HEK293 (cell line): ENCODE data around the gene CTAG1A.
A peak's percentile ranks its signal among the peaks of the same experiment; 100 is the strongest.

Experiments used
- EGR2 ChIP-seq: fragments of 450-650 bp; formaldehyde crosslinking; IDR thresholded peaks from 2 replicates; pipeline ENCODE4 v1.5.1; 2016; ENCODE audit warnings: low read depth, missing biosample characterization, missing genetic modification characterization
- HOXC10 ChIP-seq: sonication (generic); formaldehyde crosslinking; IDR thresholded peaks from 2 replicates; pipeline ENCODE4 v1.8.1; 2023; ENCODE audit warnings: mild to moderate bottlenecking, missing genetic modification reagents
- KLF16 ChIP-seq: fragments of 450-650 bp; formaldehyde crosslinking; IDR thresholded peaks from 2 replicates; pipeline ENCODE4 v1.5.1; 2017; ENCODE audit warnings: missing biosample characterization, missing genetic modification characterization
- KLF8 ChIP-seq: fragments of 450-650 bp; formaldehyde crosslinking; IDR thresholded peaks from 2 replicates; pipeline ENCODE4 v1.5.1; 2016; ENCODE audit warnings: missing biosample characterization, missing genetic modification characterization
- PRDM4 ChIP-seq: fragments of 450-650 bp; formaldehyde crosslinking; IDR thresholded peaks from 2 replicates; pipeline ENCODE4 v1.5.1; 2017; ENCODE audit warnings: missing biosample characterization, missing genetic modification characterization
- SP3 ChIP-seq: fragments of 450-650 bp; formaldehyde crosslinking; IDR thresholded peaks from 2 replicates; pipeline ENCODE4 v1.5.1; 2016; ENCODE audit warnings: missing biosample characterization, missing genetic modification characterization
- WT1 ChIP-seq: fragments of 450-650 bp; formaldehyde crosslinking; IDR thresholded peaks from 2 replicates; pipeline ENCODE4 v1.5.1; 2016; ENCODE audit warnings: missing biosample characterization, missing genetic modification characterization
- ZBTB10 ChIP-seq: fragments of 450-650 bp; formaldehyde crosslinking; IDR thresholded peaks from 2 replicates; pipeline ENCODE4 v1.5.1; 2016; ENCODE audit warnings: missing biosample characterization, missing genetic modification characterization
- ZFHX2 ChIP-seq: fragments of 450-650 bp; formaldehyde crosslinking; conservative IDR thresholded peaks from 2 replicates; pipeline ENCODE4 v1.5.1; 2016; ENCODE audit warnings: missing biosample characterization, missing genetic modification characterization
- ZNF146 ChIP-seq: fragments of 450-650 bp; formaldehyde crosslinking; IDR thresholded peaks from 2 replicates; pipeline ENCODE4 v1.5.1; 2016; ENCODE audit warnings: missing biosample characterization, missing genetic modification characterization
- ZNF155 ChIP-seq: fragments of 450-650 bp; formaldehyde crosslinking; IDR thresholded peaks from 2 replicates; pipeline ENCODE4 v1.5.1; 2016; ENCODE audit warnings: missing biosample characterization, missing genetic modification characterization
- ZNF157 ChIP-seq: fragments of 450-650 bp; formaldehyde crosslinking; IDR thresholded peaks from 2 replicates; pipeline ENCODE4 v1.5.1; 2016; ENCODE audit warnings: missing biosample characterization, missing genetic modification characterization
- ZNF23 ChIP-seq: fragments of 450-650 bp; formaldehyde crosslinking; IDR thresholded peaks from 2 replicates; pipeline ENCODE4 v1.5.1; 2016; ENCODE audit warnings: missing biosample characterization, missing genetic modification characterization, borderline replicate concordance
- ZNF239 ChIP-seq: fragments of 450-650 bp; formaldehyde crosslinking; IDR thresholded peaks from 2 replicates; pipeline ENCODE4 v1.5.1; 2016; ENCODE audit warnings: missing biosample characterization, missing genetic modification characterization
- ZNF280D ChIP-seq: fragments of 450-650 bp; formaldehyde crosslinking; IDR thresholded peaks from 2 replicates; pipeline ENCODE4 v1.5.1; 2016; ENCODE audit warnings: missing biosample characterization, missing genetic modification characterization
- ZNF335 ChIP-seq: fragments of 450-650 bp; formaldehyde crosslinking; conservative IDR thresholded peaks from 2 replicates; pipeline ENCODE4 v1.5.1; 2016; ENCODE audit warnings: missing biosample characterization, missing genetic modification characterization
- ZNF398 ChIP-seq: fragments of 450-650 bp; formaldehyde crosslinking; IDR thresholded peaks from 2 replicates; pipeline ENCODE4 v1.5.1; 2017; ENCODE audit warnings: missing biosample characterization, missing genetic modification characterization
- ZNF518A ChIP-seq: fragments of 450-650 bp; formaldehyde crosslinking; conservative IDR thresholded peaks from 2 replicates; pipeline ENCODE4 v1.5.1; 2016; ENCODE audit warnings: low read depth, missing biosample characterization, missing genetic modification characterization
- ZNF529 ChIP-seq: fragments of 450-650 bp; formaldehyde crosslinking; IDR thresholded peaks from 2 replicates; pipeline ENCODE4 v1.5.1; 2017; ENCODE audit warnings: missing genetic modification characterization, missing biosample characterization; ENCODE audit not compliant: insufficient replicate concordance
- ZNF580 ChIP-seq: fragments of 450-650 bp; formaldehyde crosslinking; IDR thresholded peaks from 2 replicates; pipeline ENCODE4 v1.5.1; 2016; ENCODE audit warnings: missing biosample characterization, missing genetic modification characterization
- ZNF600 ChIP-seq: fragments of 450-650 bp; formaldehyde crosslinking; IDR thresholded peaks from 2 replicates; pipeline ENCODE4 v1.5.1; 2016; ENCODE audit warnings: missing biosample characterization, missing genetic modification characterization
- ZNF624 ChIP-seq: fragments of 450-650 bp; formaldehyde crosslinking; IDR thresholded peaks from 2 replicates; pipeline ENCODE4 v1.5.1; 2017; ENCODE audit warnings: missing biosample characterization, missing genetic modification characterization
- ZNF660 ChIP-seq: fragments of 450-650 bp; IDR thresholded peaks from 2 replicates; pipeline ENCODE4 v1.5.1; 2018; ENCODE audit warnings: missing biosample characterization, mild to moderate bottlenecking, missing genetic modification characterization
- ZNF664 ChIP-seq: fragments of 450-650 bp; formaldehyde crosslinking; IDR thresholded peaks from 2 replicates; pipeline ENCODE4 v1.5.1; 2016; ENCODE audit warnings: missing biosample characterization, missing genetic modification characterization

Gene CTAG1A

GRCh38 chrX:154547245-154548027 is 37.5 kb upstream of the CTAG1A start, which contains the start of gene IKBKG (continued):
- no peak for TF ChIP-seq ZBTB10
- TF ChIP-seq ZNF239: no peak
- TF ChIP-seq SP3: peak; percentile 98
- peak; percentile 89 for TF ChIP-seq KLF8 (tag by site-specific recombination)
- TF ChIP-seq ZNF600 (tag by site-specific recombination): peak; percentile 52; the same call in 1 of the 2 replicates
- no peak for TF ChIP-seq ZNF624
- peak; percentile 80 for TF ChIP-seq PRDM4 (tag by site-specific recombination)
- no peak for TF ChIP-seq ZNF23 (tag by site-specific recombination)
- TF ChIP-seq ZNF518A (tag by site-specific recombination): peak; percentile 85
- no peak for TF ChIP-seq ZNF529 (tag by site-specific recombination)
- peak; percentile 94 for TF ChIP-seq ZNF335
- peak; percentile 44; the same call in 1 of the 2 replicates for TF ChIP-seq ZNF398
- TF ChIP-seq KLF16: peak; percentile 75
- TF ChIP-seq ZFHX2 (tag by site-specific recombination): peak; percentile 54
- no peak for TF ChIP-seq ZNF664 (tag by site-specific recombination)
- 0 out of 2 replicates have a peak, but pooled peaks have one; percentile 24 for TF ChIP-seq ZNF660 (tag by site-specific recombination)
- no peak for TF ChIP-seq HOXC10 (CRISPR knock-in tag)
- TF ChIP-seq ZNF155 (tag by site-specific recombination): no peak
- TF ChIP-seq ZNF280D (tag by site-specific recombination): no peak
- TF ChIP-seq WT1: no peak
- TF ChIP-seq ZNF157 (tag by site-specific recombination): no peak
- peak; percentile 50; the same call in 1 of the 2 replicates for TF ChIP-seq EGR2 (tag by site-specific recombination)
- TF ChIP-seq ZNF146: no peak
- TF ChIP-seq ZNF580 (tag by site-specific recombination): 0 out of 2 replicates have a peak, but pooled peaks have one; percentile 55
